ENCODE measurements around the gene AGL. TPM values are rescaled to one million over a fixed set of nuclear protein-coding genes. Genes with fewer than 3 reads are reported as not detected.

Gene AGL
- total RNA-seq (2022; extraction: Qiagen RNA extraction), result 2.9 to 4.6 TPM (median 4.1 TPM) in 5 replicates

DNA sequence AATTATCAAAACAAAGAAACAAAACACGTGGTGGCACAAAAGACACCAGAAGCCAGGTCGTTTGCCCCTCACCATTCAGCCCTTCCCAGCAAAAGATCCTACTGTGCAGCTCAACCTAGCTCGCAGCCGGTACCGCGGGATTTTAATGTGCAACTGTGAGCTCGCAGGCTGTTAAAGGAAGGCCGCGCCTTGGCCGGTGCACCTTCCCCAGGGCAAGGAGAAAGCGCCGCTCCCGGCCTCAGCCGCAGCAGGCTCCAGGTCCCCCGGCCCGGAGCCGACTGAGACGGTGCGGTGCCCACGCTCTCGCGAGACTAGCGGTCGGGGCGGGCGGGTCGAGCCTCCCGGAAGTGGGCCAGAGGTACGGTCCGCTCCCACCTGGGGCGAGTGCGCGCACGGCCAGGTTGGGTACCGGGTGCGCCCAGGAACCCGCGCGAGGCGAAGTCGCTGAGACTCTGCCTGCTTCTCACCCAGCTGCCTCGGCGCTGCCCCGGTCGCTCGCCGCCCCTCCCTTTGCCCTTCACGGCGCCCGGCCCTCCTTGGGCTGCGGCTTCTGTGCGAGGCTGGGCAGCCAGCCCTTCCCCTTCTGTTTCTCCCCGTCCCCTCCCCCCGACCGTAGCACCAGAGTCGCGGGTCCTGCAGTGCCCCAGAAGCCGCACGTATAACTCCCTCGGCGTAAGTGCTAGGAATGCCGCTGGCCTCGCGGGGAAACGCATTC, at the start of gene AGL:
Gene AGL, plus strand, starts transcription at position 618 of the 715 bp plus-strand sequence. CDS start 682 bp downstream, outside the sequence.

GRCh38 chr1:99969729-99970621, 119.8 kb downstream of the AGL start, which contains the start of gene SLC35A3:
TSS of gene SLC35A3 (plus strand) at chr1:99969996. CDS start at chr1:99993555, 23,559 bp downstream.

Other genes starting within 250 kb of the AGL start
- 0.16 to 0.27 TPM (median 0.19 TPM) in 5 replicates for gene PALMD, start 204.2 kb upstream of the AGL start, total RNA-seq (2022; extraction: Qiagen RNA extraction)
- 1.3 to 2.3 TPM (median 1.7 TPM) in 5 replicates for gene FRRS1, start 83.7 kb upstream of the AGL start, total RNA-seq (2022; extraction: Qiagen RNA extraction)
- gene SLC35A3, start 119.6 kb downstream of the AGL start, total RNA-seq (2022; extraction: Qiagen RNA extraction), result 8.7 to 14.0 TPM (median 10.5 TPM) in 5 replicates

Data from A549 treated with dexamethasone at 1 μM for 4 hours (cell line).